ENCODE measurements around the gene GATAD2B.

GRCh38 chr1:153816283-153816889 lies 106.4 kb downstream of the GATAD2B start:
- TF ChIP-seq CTCF (IDR thresholded peaks at IDR 0.05) (no peak), POLR2A (IDR thresholded peaks at IDR 0.05) (no peak), POLR2AphosphoS5 (IDR thresholded peaks at IDR 0.05) (no peak), EP300 (IDR thresholded peaks at IDR 0.05) (no peak)
